Thyroid gland (tissue), 4 donors: ENCODE measurements around the gene NXPE3.

Source experiments
- POLR2A ChIP-seq, 2 donors: fragments of 450-650 bp; IDR thresholded peaks; one replicate each; pipeline ENCODE4 v1.6.1; 2017; ENCODE audit warnings: antibody characterized with exemption in 2 of 2, mild to moderate bottlenecking in 2 of 2, moderate library complexity in 1 of 2
- TF ChIP-seq, protein P1 (sequence below), 6 experiments: fragments of 200-600 bp in 3 of 6; fragments of 450-650 bp in 3 of 6; sonication (generic) in 3 of 6; IDR thresholded peaks; one replicate each; pipeline ENCODE4 v1.5.1; 2016 to 2019; ENCODE audit warnings: antibody characterized with exemption in 6 of 6, mild to moderate bottlenecking in 2 of 6, inconsistent platforms in 1 of 6, moderate library complexity in 1 of 6

GRCh38 chr3:101781166-101781565, 2.2 kb downstream of the NXPE3 start:
- TF ChIP-seq, protein P1, sequence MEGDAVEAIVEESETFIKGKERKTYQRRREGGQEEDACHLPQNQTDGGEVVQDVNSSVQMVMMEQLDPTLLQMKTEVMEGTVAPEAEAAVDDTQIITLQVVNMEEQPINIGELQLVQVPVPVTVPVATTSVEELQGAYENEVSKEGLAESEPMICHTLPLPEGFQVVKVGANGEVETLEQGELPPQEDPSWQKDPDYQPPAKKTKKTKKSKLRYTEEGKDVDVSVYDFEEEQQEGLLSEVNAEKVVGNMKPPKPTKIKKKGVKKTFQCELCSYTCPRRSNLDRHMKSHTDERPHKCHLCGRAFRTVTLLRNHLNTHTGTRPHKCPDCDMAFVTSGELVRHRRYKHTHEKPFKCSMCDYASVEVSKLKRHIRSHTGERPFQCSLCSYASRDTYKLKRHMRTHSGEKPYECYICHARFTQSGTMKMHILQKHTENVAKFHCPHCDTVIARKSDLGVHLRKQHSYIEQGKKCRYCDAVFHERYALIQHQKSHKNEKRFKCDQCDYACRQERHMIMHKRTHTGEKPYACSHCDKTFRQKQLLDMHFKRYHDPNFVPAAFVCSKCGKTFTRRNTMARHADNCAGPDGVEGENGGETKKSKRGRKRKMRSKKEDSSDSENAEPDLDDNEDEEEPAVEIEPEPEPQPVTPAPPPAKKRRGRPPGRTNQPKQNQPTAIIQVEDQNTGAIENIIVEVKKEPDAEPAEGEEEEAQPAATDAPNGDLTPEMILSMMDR (IDR thresholded peaks at IDR 0.05) = no peak
- no peak for TF ChIP-seq POLR2A (IDR thresholded peaks at IDR 0.05)
